ENCODE results near the gene TPK1.

- TF ChIP-seq, protein P1, sequence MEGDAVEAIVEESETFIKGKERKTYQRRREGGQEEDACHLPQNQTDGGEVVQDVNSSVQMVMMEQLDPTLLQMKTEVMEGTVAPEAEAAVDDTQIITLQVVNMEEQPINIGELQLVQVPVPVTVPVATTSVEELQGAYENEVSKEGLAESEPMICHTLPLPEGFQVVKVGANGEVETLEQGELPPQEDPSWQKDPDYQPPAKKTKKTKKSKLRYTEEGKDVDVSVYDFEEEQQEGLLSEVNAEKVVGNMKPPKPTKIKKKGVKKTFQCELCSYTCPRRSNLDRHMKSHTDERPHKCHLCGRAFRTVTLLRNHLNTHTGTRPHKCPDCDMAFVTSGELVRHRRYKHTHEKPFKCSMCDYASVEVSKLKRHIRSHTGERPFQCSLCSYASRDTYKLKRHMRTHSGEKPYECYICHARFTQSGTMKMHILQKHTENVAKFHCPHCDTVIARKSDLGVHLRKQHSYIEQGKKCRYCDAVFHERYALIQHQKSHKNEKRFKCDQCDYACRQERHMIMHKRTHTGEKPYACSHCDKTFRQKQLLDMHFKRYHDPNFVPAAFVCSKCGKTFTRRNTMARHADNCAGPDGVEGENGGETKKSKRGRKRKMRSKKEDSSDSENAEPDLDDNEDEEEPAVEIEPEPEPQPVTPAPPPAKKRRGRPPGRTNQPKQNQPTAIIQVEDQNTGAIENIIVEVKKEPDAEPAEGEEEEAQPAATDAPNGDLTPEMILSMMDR (IDR thresholded peaks at IDR 0.05): no peak
- TF ChIP-seq POLR2A (IDR thresholded peaks at IDR 0.05): no peak
Observed at GRCh38 chr7:144527051-144527471, 308.8 kb downstream of the TPK1 start.

All from gastroesophageal sphincter (tissue), 3 donors.